Measurements from ENCODE around the gene ELP6. TPM values are rescaled to one million over a fixed set of nuclear protein-coding genes. Genes with fewer than 3 reads are reported as not detected.

ELP6 gene
- total RNA-seq, 2 experiments from 2014 or later, result 11.0 to 12.3 TPM

DNA sequence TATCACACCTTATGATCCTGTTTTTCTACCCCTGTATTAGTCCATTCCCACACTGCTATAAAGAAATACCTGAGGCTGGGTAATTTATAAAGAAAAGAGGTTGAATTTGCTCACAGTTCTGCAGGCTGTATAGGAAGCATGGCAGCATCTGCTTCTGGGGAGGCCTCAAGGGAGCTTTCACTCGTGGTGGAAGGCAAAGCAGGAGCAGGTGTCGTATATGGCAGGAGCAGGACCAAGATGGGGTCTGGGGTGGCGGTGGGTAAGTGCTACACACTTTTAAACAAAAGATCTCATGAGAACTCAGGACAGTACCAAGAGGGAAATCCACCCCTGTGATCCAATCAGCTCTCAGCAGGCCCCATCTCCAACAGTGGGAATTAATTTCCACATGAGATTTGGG is 22.3 kb downstream of the ELP6 start:
- H3K27ac Mint-ChIP-seq, result no peak overlapping the region

DNA sequence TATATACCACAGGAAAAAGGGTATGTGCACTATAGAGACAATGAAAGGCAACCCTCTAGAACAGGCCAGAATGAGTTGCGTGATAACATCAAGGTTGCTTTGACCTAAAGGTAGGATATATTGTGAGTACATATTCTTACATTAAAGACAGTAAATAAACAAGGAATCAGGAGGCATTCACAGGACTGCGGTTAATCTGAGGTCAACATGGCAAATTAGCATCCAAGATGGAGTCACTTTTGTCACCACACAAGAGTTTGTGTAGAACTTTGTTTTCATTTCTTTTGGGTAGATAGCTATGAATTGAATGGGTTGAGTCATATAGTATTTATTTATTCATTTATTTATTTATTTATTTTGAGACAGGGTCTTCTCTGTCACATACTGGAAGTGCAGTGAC is 26.2 kb downstream of the ELP6 start:
- POLR2A ChIA-PET, result no interaction called here
- Mint-ChIP-seq H3K36me3 (ENCODE audit: low read depth) (peaks cover 14% of the 10 kb centered on the region), H3K27ac (no peak overlapping the region)

More for the DNA sequence above, 22.3 kb downstream of the ELP6 start:
- ATAC-seq (ENCODE audit: poor library complexity), result no peak
- Mint-ChIP-seq H3K9me3 (no peaks in the 10 kb centered on the region), H3K27me3 (no peaks in the 10 kb centered on the region), H3K36me3 (ENCODE audit: low read depth) (peaks cover 30% of the 10 kb centered on the region), H3K4me3 (no peak overlapping the region), H3K4me1 (ENCODE audit: low read depth) (no peaks in the 10 kb centered on the region)
- peak in 1 of 14 experiments; percentile 11 for DNase-seq
- TF ChIP-seq, protein P1, sequence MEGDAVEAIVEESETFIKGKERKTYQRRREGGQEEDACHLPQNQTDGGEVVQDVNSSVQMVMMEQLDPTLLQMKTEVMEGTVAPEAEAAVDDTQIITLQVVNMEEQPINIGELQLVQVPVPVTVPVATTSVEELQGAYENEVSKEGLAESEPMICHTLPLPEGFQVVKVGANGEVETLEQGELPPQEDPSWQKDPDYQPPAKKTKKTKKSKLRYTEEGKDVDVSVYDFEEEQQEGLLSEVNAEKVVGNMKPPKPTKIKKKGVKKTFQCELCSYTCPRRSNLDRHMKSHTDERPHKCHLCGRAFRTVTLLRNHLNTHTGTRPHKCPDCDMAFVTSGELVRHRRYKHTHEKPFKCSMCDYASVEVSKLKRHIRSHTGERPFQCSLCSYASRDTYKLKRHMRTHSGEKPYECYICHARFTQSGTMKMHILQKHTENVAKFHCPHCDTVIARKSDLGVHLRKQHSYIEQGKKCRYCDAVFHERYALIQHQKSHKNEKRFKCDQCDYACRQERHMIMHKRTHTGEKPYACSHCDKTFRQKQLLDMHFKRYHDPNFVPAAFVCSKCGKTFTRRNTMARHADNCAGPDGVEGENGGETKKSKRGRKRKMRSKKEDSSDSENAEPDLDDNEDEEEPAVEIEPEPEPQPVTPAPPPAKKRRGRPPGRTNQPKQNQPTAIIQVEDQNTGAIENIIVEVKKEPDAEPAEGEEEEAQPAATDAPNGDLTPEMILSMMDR (IDR thresholded peaks at IDR 0.05), result no peak
- H3K36me3 ChIP-seq (ENCODE audit: insufficient read depth, low read length), result peaks cover 18% of the 10 kb centered on the region
- POLR2A ChIA-PET, result interaction anchor here (0.6 kb wide), 1 partner anchor 21 kb away, joined by 3 read pairs; no protein-coding TSS in a partner anchor
- intact Hi-C loops (cut with DNase I, micrococcal nuclease), result no loop called here
- no peaks in the 10 kb centered on the region for H3K27me3 ChIP-seq (ENCODE audit: control insufficient read depth in 1 of 2, insufficient read depth in 2 of 2, low read length in 2 of 2)
- H3K9me3 ChIP-seq (ENCODE audit: control insufficient read depth in 1 of 2, insufficient read depth in 1 of 2, low read length in 2 of 2), result no peaks in the 10 kb centered on the region
- H3K4me1 ChIP-seq (ENCODE audit: insufficient read depth, low read length), result no peaks in the 10 kb centered on the region
- H3K27ac ChIP-seq (ENCODE audit: low read depth in 1 of 2, low read length in 2 of 2), result no peak overlapping the region
- no peak overlapping the region for H3K4me3 ChIP-seq (ENCODE audit: low read length)
- CTCF ChIA-PET, result no interaction called here

DNA sequence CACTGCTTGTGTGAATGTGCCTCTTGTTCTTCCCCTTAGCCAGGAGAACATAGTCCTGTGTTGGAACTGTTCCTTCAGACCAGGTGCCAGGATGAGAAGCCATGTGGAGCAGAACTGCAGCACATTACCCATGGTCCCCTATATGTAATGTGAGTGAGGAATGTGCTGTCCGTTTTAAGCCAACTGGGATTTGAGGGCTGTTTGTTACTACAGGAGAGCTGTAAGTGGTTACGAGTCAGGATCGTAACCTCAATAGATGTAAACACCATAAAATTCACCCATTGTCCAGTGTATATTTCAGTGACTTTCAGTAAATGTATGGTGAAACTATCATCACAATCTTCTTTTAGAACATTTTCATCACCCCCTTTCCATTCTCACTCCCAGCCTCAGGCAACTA is 27.7 kb downstream of the ELP6 start:
- no peak for DNase-seq
- H3K4me3 Mint-ChIP-seq, result no peak overlapping the region
- POLR2A ChIA-PET, result no interaction called here
- H3K4me1 Mint-ChIP-seq (ENCODE audit: low read depth), result no peaks in the 10 kb centered on the region
- H3K36me3 ChIP-seq (ENCODE audit: insufficient read depth, low read length), result peaks cover 3% of the 10 kb centered on the region
- no peak overlapping the region for H3K27ac Mint-ChIP-seq
- no peak overlapping the region for H3K4me3 ChIP-seq (ENCODE audit: low read length)
- no peaks in the 10 kb centered on the region for H3K9me3 ChIP-seq (ENCODE audit: control insufficient read depth in 1 of 2, insufficient read depth in 1 of 2, low read length in 2 of 2)
- no peaks in the 10 kb centered on the region for H3K9me3 Mint-ChIP-seq
- H3K27me3 ChIP-seq (ENCODE audit: control insufficient read depth in 1 of 2, insufficient read depth in 2 of 2, low read length in 2 of 2), result no peaks in the 10 kb centered on the region
- TF ChIP-seq, protein P1 (IDR thresholded peaks at IDR 0.05), result no peak
- no peaks in the 10 kb centered on the region for H3K27me3 Mint-ChIP-seq
- H3K36me3 Mint-ChIP-seq (ENCODE audit: low read depth), result peaks cover 8% of the 10 kb centered on the region
- no peak for ATAC-seq (ENCODE audit: poor library complexity)
- H3K27ac ChIP-seq (ENCODE audit: low read depth in 1 of 2, low read length in 2 of 2), result no peak overlapping the region
- CTCF ChIA-PET, result no interaction called here
- H3K4me1 ChIP-seq (ENCODE audit: insufficient read depth, low read length), result no peaks in the 10 kb centered on the region
- intact Hi-C loops (cut with DNase I, micrococcal nuclease), result no loop called here

More for the DNA sequence above, 26.2 kb downstream of the ELP6 start:
- CTCF ChIA-PET, result interaction anchor here (1.5 kb wide), 1 partner anchor 11 kb away, joined by 3 read pairs; no protein-coding TSS in a partner anchor
- Histone ChIP-seq H3K27me3 (ENCODE audit: control insufficient read depth in 1 of 2, insufficient read depth in 2 of 2, low read length in 2 of 2) (no peaks in the 10 kb centered on the region), H3K9me3 (ENCODE audit: control insufficient read depth in 1 of 2, insufficient read depth in 1 of 2, low read length in 2 of 2) (no peaks in the 10 kb centered on the region), H3K36me3 (ENCODE audit: insufficient read depth, low read length) (peaks cover 3% of the 10 kb centered on the region), H3K4me3 (ENCODE audit: low read length) (no peak overlapping the region), H3K4me1 (ENCODE audit: insufficient read depth, low read length) (no peaks in the 10 kb centered on the region), H3K27ac (ENCODE audit: low read depth in 1 of 2, low read length in 2 of 2) (no peak overlapping the region)
- H3K4me1 Mint-ChIP-seq (ENCODE audit: low read depth), result no peaks in the 10 kb centered on the region
- no peak overlapping the region for H3K4me3 Mint-ChIP-seq
- intact Hi-C loops (cut with DNase I, micrococcal nuclease), result no loop called here
- no peaks in the 10 kb centered on the region for H3K9me3 Mint-ChIP-seq
- no peaks in the 10 kb centered on the region for H3K27me3 Mint-ChIP-seq
- ATAC-seq (ENCODE audit: poor library complexity) (no peak), DNase-seq (no peak)
- TF ChIP-seq, protein P1 (IDR thresholded peaks at IDR 0.05), result no peak

Data from CD4-positive, alpha-beta T cell (primary cell).